SH-SY5Y (cell line): ENCODE data around the gene ADIG.

Experiments used
- GATA2 ChIP-seq: IDR thresholded peaks from 2 replicates; pipeline ENCODE4 v1.6.1; 2011; ENCODE audit warnings: mild to moderate bottlenecking, low read depth, low read length
- GATA3 ChIP-seq: IDR thresholded peaks from 2 replicates; pipeline ENCODE4 v1.6.1; 2011; ENCODE audit warnings: low read depth, mild to moderate bottlenecking, low read length, moderate library complexity

GRCh38 chr20:38584099-38584763, 3.2 kb downstream of the ADIG start:
- TF ChIP-seq GATA2 (no peak), GATA3 (no peak)
